Thoracic aorta (tissue), 2 donors: ENCODE data around the gene NETO1. TPM values are rescaled to one million over a fixed set of nuclear protein-coding genes. Genes with fewer than 3 reads are reported as not detected.

Experiments used
- ATAC-seq: fragments of 150-250 bp; one replicate; pipeline ENCODE4 v1.8.0; 2017; ENCODE audit warnings: low read depth; ENCODE audit not compliant: insufficient number of reproducible peaks, low FRiP score
- DNase-seq: peaks from one replicate; pipeline ENCODE4 v3.0.0-alpha.2; 2020; ENCODE audit warnings: low spot score
- H3K27ac ChIP-seq, 2 donors: fragments of 200-600 bp; sonication (generic); 1 replicate in 1 of 2; 2 replicates in 1 of 2; pipeline ENCODE4 v1.5.1; 2016; ENCODE audit warnings: mild to moderate bottlenecking in 2 of 2, moderate library complexity in 2 of 2
- H3K27me3 ChIP-seq: fragments of 200-600 bp; sonication (generic); replicated peaks from 2 replicates; pipeline ENCODE4 v1.6.0; 2016; ENCODE audit warnings: mild to moderate bottlenecking; ENCODE audit not compliant: insufficient read depth
- H3K36me3 ChIP-seq: fragments of 200-600 bp; sonication (generic); one replicate; pipeline ENCODE4 v1.5.1; 2016
- H3K4me1 ChIP-seq, 2 donors: fragments of 200-600 bp; sonication (generic); 1 replicate in 1 of 2; 2 replicates in 1 of 2; pipeline versions ENCODE4 v1.5.1 to v1.6.0; 2016; ENCODE audit warnings: low read depth in 2 of 2, mild to moderate bottlenecking in 1 of 2; ENCODE audit not compliant: control insufficient read depth in 1 of 2
- H3K4me3 ChIP-seq: fragments of 200-600 bp; sonication (generic); 2 replicates; pipeline ENCODE4 v1.5.1; 2016; ENCODE audit warnings: mild to moderate bottlenecking
- H3K9me3 ChIP-seq: fragments of 200-600 bp; sonication (generic); 2 replicates; pipeline ENCODE4 v1.5.1; 2016
- CTCF ChIP-seq: fragments of 200-600 bp; sonication (generic); IDR thresholded peaks from one replicate; pipeline ENCODE4 v1.5.1; 2019; ENCODE audit warnings: antibody characterized with exemption
- total RNA-seq, 2 donors: library from RNA; depleted of rRNA; stranded (reverse); fragments of >200 nt; gene quantifications; one replicate each; pipeline versions ENCODE4 v1.1.0 to v1.2.3, GENCODE V29; 2016

NETO1 gene
- total RNA-seq, 2 donors from 2014 or later: 1.2 TPM; not detected in 1

DNA sequence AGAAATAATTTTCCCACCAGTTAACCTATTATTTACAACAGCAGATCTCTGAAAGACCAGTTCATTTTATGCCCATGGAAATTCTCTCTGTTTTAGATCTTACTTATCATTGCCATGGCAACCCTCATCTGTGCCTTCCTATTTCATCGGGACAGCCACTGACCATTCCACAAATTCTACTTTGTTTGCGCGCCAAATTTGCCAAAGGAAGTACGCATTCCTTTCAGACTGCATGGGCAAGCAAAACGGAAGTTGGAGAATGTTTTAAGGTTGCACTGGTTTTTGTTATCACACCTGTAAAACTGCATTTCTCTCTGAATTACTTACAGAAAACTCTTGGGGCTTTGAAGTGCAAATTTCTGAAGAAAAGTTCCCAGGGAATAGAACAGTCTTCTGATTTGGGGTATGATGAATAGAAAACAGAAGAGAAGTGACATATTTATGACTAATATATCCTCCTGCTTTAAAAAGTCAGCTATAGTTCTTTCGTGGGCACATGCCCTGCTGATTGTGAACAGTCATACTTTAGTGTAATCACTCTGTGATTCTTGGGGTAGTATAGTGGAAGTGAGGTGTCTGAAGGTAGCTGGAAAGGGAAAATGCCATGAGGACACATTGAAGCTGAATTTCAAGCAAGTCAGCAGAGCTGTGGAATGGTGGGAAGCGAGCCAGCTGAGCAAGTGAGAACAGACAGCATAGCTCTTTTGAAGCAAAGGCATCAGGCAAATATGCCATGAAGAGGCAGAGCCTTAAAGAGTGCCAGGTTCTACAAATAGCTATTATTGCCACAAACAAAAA, 20.9 kb downstream of the NETO1 start:
- Histone ChIP-seq H3K4me3 (no peak overlapping the region), H3K27ac (no peak overlapping the region), H3K27me3 (no peaks in the 10 kb centered on the region), H3K36me3 (no peaks in the 10 kb centered on the region), H3K9me3 (no peaks in the 10 kb centered on the region), H3K4me1 (no peaks in the 10 kb centered on the region)
- TF ChIP-seq CTCF: no peak
- no peak for ATAC-seq
- no peak for DNase-seq

DNA sequence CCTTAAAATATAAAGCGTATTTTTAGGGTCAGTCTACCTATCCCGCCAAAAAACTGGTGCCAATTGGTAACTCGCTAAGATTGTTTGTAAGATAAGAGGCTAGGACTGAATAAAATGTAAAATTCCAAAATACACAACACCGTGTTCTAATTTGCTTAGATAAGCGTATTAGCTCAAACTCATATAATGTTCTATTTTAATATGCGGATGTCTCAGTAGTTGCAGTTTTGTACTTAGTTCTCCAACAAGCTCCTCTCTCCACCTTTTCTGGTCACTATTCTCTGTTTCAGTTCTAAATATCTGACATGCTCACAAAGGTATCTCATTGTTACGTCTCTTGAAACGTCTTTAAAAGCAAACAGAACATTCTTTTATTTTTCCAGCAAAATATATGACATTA, 24.0 kb downstream of the NETO1 start:
- Histone ChIP-seq H3K4me1 (no peaks in the 10 kb centered on the region), H3K27me3 (no peaks in the 10 kb centered on the region), H3K36me3 (no peaks in the 10 kb centered on the region), H3K27ac (no peak overlapping the region), H3K4me3 (no peak overlapping the region), H3K9me3 (no peaks in the 10 kb centered on the region)
- DNase-seq (no peak), ATAC-seq (no peak)
- TF ChIP-seq CTCF: no peak

DNA sequence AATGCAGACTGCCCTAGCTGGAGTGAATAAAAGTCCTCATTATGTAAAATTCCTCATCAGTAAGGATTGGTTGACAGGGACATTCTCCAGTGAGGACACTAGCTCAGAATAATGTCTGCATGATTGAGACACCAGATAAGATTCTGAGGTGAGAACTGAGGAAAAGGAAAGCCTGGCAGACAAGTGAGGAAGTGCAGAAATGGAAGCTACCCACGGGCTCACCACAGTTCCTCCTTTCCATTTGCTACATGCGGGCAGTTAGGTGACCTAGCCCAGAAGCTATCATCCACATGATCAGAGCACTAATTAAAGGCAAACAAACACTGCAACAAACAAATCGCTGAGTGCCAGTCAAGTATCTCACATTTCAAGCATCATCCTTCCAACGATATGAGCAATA, 27.7 kb downstream of the NETO1 start:
- no peak for ATAC-seq
- H3K36me3 ChIP-seq: no peaks in the 10 kb centered on the region
- H3K27ac ChIP-seq: no peak overlapping the region

DNA sequence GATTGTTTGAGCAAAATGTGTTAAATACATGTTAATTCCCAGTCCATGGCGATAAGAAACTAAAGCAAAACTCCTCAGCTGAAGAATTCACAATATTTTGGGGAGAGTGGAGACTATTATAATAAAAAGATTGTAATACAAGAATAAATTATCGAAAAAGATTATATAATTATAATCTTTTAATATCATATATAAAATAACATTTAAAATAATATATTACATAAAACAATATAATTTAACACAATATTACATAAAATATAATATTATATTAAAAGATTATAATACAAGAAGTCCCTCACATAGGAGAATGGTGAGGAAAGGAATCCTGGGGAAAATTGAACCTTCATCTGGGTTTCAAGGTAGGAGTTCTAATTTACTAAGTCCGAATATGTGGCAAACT, 33.1 kb downstream of the NETO1 start:
- H3K27me3 ChIP-seq: no peaks in the 10 kb centered on the region
- H3K4me1 ChIP-seq: no peaks in the 10 kb centered on the region
- TF ChIP-seq CTCF: no peak
- H3K36me3 ChIP-seq: no peaks in the 10 kb centered on the region
- H3K9me3 ChIP-seq: no peaks in the 10 kb centered on the region
- DNase-seq (no peak), ATAC-seq (no peak)
- no peak overlapping the region for H3K27ac ChIP-seq
- no peak overlapping the region for H3K4me3 ChIP-seq

More for the DNA sequence above, 27.7 kb downstream of the NETO1 start:
- DNase-seq: no peak
- H3K4me1 ChIP-seq: no peaks in the 10 kb centered on the region
- no peak for TF ChIP-seq CTCF
- H3K4me3 ChIP-seq: no peak overlapping the region
- H3K9me3 ChIP-seq: no peaks in the 10 kb centered on the region
- H3K27me3 ChIP-seq: no peaks in the 10 kb centered on the region

GRCh38 chr18:72833471-72833870, 34.3 kb downstream of the NETO1 start:
- no peak for DNase-seq
- Histone ChIP-seq H3K9me3 (no peaks in the 10 kb centered on the region), H3K4me3 (no peak overlapping the region), H3K36me3 (no peaks in the 10 kb centered on the region), H3K4me1 (no peaks in the 10 kb centered on the region), H3K27ac (no peak overlapping the region), H3K27me3 (no peaks in the 10 kb centered on the region)
- TF ChIP-seq CTCF: no peak
- ATAC-seq: no peak
